Right ventricle myocardium superior (tissue), 1 donor: ENCODE data around the gene CNEP1R1. TPM values are rescaled to one million over a fixed set of nuclear protein-coding genes. Genes with fewer than 3 reads are reported as not detected.

Experiments used
- ATAC-seq: fragments of 200-7000 bp; cut with Tn5 transposase; one replicate; pipeline ENCODE4 v1.9.1; 2020; ENCODE audit warnings: mild to moderate bottlenecking; ENCODE audit not compliant: poor library complexity
- DNase-seq: peaks from one replicate; pipeline ENCODE4 v3.0.0-alpha.2; 2020
- intact Hi-C: fragments of 100-400 bp; cut with DNase I; formaldehyde crosslinking; loops from one replicate; pipeline ENCODE4 v1.11.2; 2022
- total RNA-seq: library from RNA; stranded (reverse); fragmentation: NEBNext Ultra II Directional; extraction: Animal tissue kit (Norgen Biotek cat#: 25700); gene quantifications from one replicate; pipeline ENCODE4 v1.2.1, GENCODE V29; 2021
- donor health status: DM: no; HTN: yes; CAD: no; lungs with severe emphysema.

CNEP1R1 gene
- total RNA-seq, 1 donor from 2014 or later = 16.1 TPM

DNA sequence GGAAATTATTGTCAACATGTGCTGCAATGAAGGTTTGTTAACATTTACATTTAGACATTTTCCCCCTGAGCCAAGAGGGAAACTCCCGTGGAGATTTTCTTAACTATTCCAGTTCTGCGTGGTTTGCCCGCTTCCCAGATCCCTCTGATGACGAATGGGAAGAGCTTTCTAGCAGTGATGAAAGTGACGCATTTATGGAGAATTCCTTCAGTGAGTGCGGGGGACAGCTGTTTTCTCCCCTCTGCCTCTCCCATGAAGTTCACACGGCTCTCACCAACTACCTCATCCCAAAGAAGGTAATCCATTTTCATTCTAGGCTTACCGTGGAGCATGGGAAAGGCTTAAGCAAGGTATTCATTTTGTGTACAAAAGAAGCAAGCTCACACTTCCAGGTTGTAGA, 59.0 kb downstream of the CNEP1R1 start:
- ATAC-seq = no peak
- intact Hi-C loops = no loop called here

DNA sequence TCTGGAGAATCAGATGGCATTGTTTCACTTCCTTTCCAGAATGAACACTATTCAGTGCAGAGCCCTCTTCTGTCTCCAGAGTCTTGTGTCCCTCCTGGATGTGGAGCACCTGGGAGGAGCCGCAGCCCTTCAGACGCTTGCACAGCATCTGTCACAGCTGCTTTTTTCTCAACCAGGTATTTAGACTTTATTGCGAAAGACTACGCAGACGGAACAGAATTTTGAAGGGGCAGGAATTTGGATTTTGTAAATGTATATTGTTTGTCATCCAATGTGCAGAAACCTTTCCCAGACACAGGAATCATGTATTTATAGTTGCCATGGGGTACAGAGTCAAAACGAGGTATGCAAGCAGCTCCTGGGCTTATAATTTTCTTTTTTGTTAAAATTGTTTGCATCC, 61.2 kb downstream of the CNEP1R1 start:
- DNase-seq (no peak), ATAC-seq (no peak)
- intact Hi-C loops = no loop called here

More for the DNA sequence above, 59.0 kb downstream of the CNEP1R1 start:
- no peak for DNase-seq

Other genes starting within 250 kb of the CNEP1R1 start
- gene ZNF423, start 169.1 kb upstream of the CNEP1R1 start, total RNA-seq = 8.4 TPM
- gene HEATR3, start 40.7 kb downstream of the CNEP1R1 start, total RNA-seq = 9.9 TPM
- gene TENT4B, start 128.1 kb downstream of the CNEP1R1 start, total RNA-seq = 7.7 TPM
- 9.3 TPM for gene ADCY7, start 241.3 kb downstream of the CNEP1R1 start, total RNA-seq